Endothelial cell of umbilical vein (primary cell): ENCODE data around the gene LMAN2L. TPM values are rescaled to one million over a fixed set of nuclear protein-coding genes. Genes with fewer than 3 reads are reported as not detected.

Experiments
- BruUV-seq: library from RNA; stranded (reverse); fragments of 400-500 nt; replicated peaks from 2 replicates; lab custom pipeline; 2021; lab: Mats Ljungman, UMichigan
- CTCF ChIA-PET: fragments of 300-600, 350-600 bp; sonication (Branson Sonifier 250); formaldehyde crosslinking; loops from one replicate; lab custom pipeline; 2021; ENCODE audit warnings: antibody characterized with exemption, inconsistent platforms; lab: Charles Lee
- POLR2A ChIA-PET: fragments of 300-600, 350-600 bp; sonication (Branson Sonifier 250); formaldehyde crosslinking; loops from one replicate; lab custom pipeline; 2021; ENCODE audit warnings: antibody characterized with exemption, inconsistent platforms; lab: Charles Lee
- DNase-seq: peaks from one replicate; pipeline ENCODE4 v3.0.0-alpha.2; 2011; ENCODE audit warnings: low read depth, low spot score
- FAIRE-seq: peaks from 2 replicates; lab custom pipeline; 2011; peaks lifted over from hg19 to GRCh38; lab: Jason Lieb, UNC
- H2AFZ ChIP-seq: 2 replicates; pipeline ENCODE4 v1.6.0; 2012; ENCODE audit warnings: low read depth, low read length, control low read depth, inconsistent platforms
- H3K27ac ChIP-seq: 2 replicates; pipeline ENCODE4 v1.5.1; 2011; ENCODE audit warnings: low read depth, mild to moderate bottlenecking, control low read depth, low read length, moderate library complexity; ENCODE audit not compliant: insufficient read depth
- H3K27me3 ChIP-seq, 2 experiments: 2 replicates each; pipeline versions ENCODE4 v1.6.0 to v1.6.1; 2011; ENCODE audit warnings: low read length in 2 of 2, mixed read lengths in 1 of 2; ENCODE audit not compliant: control insufficient read depth in 2 of 2, insufficient read depth in 2 of 2
- H3K36me3 ChIP-seq, 2 experiments: 2 replicates in 1 of 2; 3 replicates in 1 of 2; pipeline ENCODE4 v1.5.1; 2011; ENCODE audit warnings: low read length in 2 of 2, mild to moderate bottlenecking in 1 of 2, moderate library complexity in 1 of 2; ENCODE audit not compliant: control insufficient read depth in 2 of 2, insufficient read depth in 2 of 2; ENCODE audit errors: extremely low read depth in 1 of 2
- H3K4me1 ChIP-seq: 3 replicates; pipeline ENCODE4 v1.5.1; 2011; ENCODE audit warnings: mild to moderate bottlenecking, low read length; ENCODE audit not compliant: control insufficient read depth, insufficient read depth; ENCODE audit errors: extremely low read depth
- H3K4me2 ChIP-seq: 2 replicates; pipeline ENCODE4 v1.6.1; 2011; ENCODE audit warnings: low read length, control low read depth, mixed read lengths; ENCODE audit not compliant: insufficient read depth
- H3K4me3 ChIP-seq, 3 experiments: fragments of 200-600 bp in 1 of 3; sonication (generic), shearing (Covaris generic) in 1 of 3; replicated peaks in 1 of 3; 2 replicates each; pipeline ENCODE4 v1.5.1; 2011 to 2016; ENCODE audit warnings: control low read depth in 3 of 3, low read length in 3 of 3, mild to moderate bottlenecking in 2 of 3, inconsistent platforms in 1 of 3, low read depth in 1 of 3, moderate library complexity in 1 of 3; ENCODE audit not compliant: insufficient read depth in 1 of 3
- H3K79me2 ChIP-seq: 2 replicates; pipeline ENCODE4 v1.6.0; 2012; ENCODE audit warnings: low read length, inconsistent platforms; ENCODE audit not compliant: control insufficient read depth, insufficient read depth
- H3K9ac ChIP-seq: replicated peaks from 2 replicates; pipeline ENCODE3; 2011; ENCODE audit warnings: low read length, control low read depth; ENCODE audit not compliant: insufficient read depth; ENCODE audit errors: extremely low read depth
- H3K9me1 ChIP-seq: replicated peaks from 3 replicates; pipeline ENCODE4 v1.6.0; 2011; ENCODE audit warnings: mild to moderate bottlenecking, low read length; ENCODE audit not compliant: control insufficient read depth, insufficient read depth; ENCODE audit errors: extremely low read depth
- H3K9me3 ChIP-seq: replicated peaks from 2 replicates; pipeline ENCODE4 v1.5.1; 2012; ENCODE audit warnings: low read length, inconsistent platforms; ENCODE audit not compliant: control insufficient read depth, insufficient read depth
- H4K20me1 ChIP-seq: replicated peaks from 2 replicates; pipeline ENCODE3; 2011; ENCODE audit warnings: mild to moderate bottlenecking, low read length; ENCODE audit not compliant: control insufficient read depth, insufficient read depth; ENCODE audit errors: extremely low read depth
- CTCF ChIP-seq, 2 donors: IDR thresholded peaks; 1 replicate in 1 of 2; 2 replicates in 1 of 2; pipeline ENCODE4 v1.5.1; 2011; ENCODE audit warnings: low read length in 2 of 2, mild to moderate bottlenecking in 2 of 2, moderate library complexity in 2 of 2, control low read depth in 1 of 2, inconsistent platforms in 1 of 2, low read depth in 1 of 2; ENCODE audit not compliant: insufficient read depth in 1 of 2; ENCODE audit errors: extremely low read depth in 1 of 2
- EZH2 ChIP-seq: IDR thresholded peaks from 2 replicates; pipeline ENCODE4 v1.6.1; 2012; ENCODE audit warnings: borderline replicate concordance, low read depth, mild to moderate bottlenecking, moderate library complexity, low read length, inconsistent platforms; ENCODE audit not compliant: severe bottlenecking
- FOS ChIP-seq: IDR thresholded peaks from 2 replicates; pipeline ENCODE4 v1.6.1; 2011; ENCODE audit warnings: mild to moderate bottlenecking, low read length, moderate library complexity, borderline replicate concordance; ENCODE audit not compliant: insufficient read depth
- GATA2 ChIP-seq: IDR thresholded peaks from 2 replicates; pipeline ENCODE4 v1.7.0; 2011; ENCODE audit warnings: low read depth, mild to moderate bottlenecking, moderate library complexity, mixed read lengths, low read length; ENCODE audit not compliant: insufficient read length, insufficient read depth
- JUN ChIP-seq: IDR thresholded peaks from 2 replicates; pipeline ENCODE4 v1.6.1; 2011; ENCODE audit warnings: borderline replicate concordance, low read depth; ENCODE audit not compliant: insufficient read length, insufficient read depth
- MAX ChIP-seq: IDR thresholded peaks from 2 replicates; pipeline ENCODE4 v1.6.1; 2011; ENCODE audit not compliant: insufficient read depth, insufficient read length
- MYC ChIP-seq: IDR thresholded peaks from one replicate; pipeline ENCODE4 v1.6.1; 2011; ENCODE audit warnings: mild to moderate bottlenecking, low read depth, low read length
- POLR2A ChIP-seq: IDR thresholded peaks from 2 replicates; pipeline ENCODE4 v1.6.1; 2012; ENCODE audit warnings: low read depth, mild to moderate bottlenecking, control low read depth, low read length
- POLR2AphosphoS5 ChIP-seq: IDR thresholded peaks from 2 replicates; pipeline ENCODE4 v1.6.1; 2012; ENCODE audit warnings: low read depth, mild to moderate bottlenecking, control low read depth, low read length, moderate library complexity; ENCODE audit not compliant: insufficient read depth
- dilution Hi-C: fragments of 300-500 bp; cut with MboI; formaldehyde crosslinking; loops from one replicate; pipeline ENCODE4 v1.15.0; 2019; ENCODE audit warnings: low sequenced_read_pairs; ENCODE audit not compliant: extremely low pct_ligation_motif_present
- intact Hi-C: fragments of 100-400 bp; cut with micrococcal nuclease; formaldehyde crosslinking; loops from one replicate; pipeline ENCODE4 v1.10.0; 2022
- polyA plus RNA-seq, 4 experiments: library from polyadenylated mRNA; depleted of rRNA in 3 of 4; stranded (reverse) in 3 of 4; unstranded in 1 of 4; fragments of >200 nt; gene quantifications; 2 replicates each; pipeline versions ENCODE4 v1.2.1 to v1.2.3, GENCODE V29; 2011 to 2012; ENCODE audit warnings: missing spikeins in 1 of 4
- total RNA-seq: library from RNA; stranded (reverse); gene quantifications from 2 replicates; pipeline ENCODE4 v1.2.3, GENCODE V29; 2021

LMAN2L gene
- total and polyA plus RNA-seq, 2 donors (not counting 3 experiments of a cell fraction or from before 2014, with no cell fraction given), result 15.4 to 20.5 TPM

- dilution Hi-C loops, result no loop called here
- Histone ChIP-seq H3K9ac (no peak overlapping the region), H3K36me3 (no peaks in the 10 kb centered on the region), H3K4me2 (no peak overlapping the region), H3K4me3 (no peak overlapping the region), H2AFZ (no peak overlapping the region), H3K9me3 (no peaks in the 10 kb centered on the region), H3K79me2 (no peaks in the 10 kb centered on the region), H3K4me1 (no peaks in the 10 kb centered on the region), H3K27ac (no peak overlapping the region), H3K27me3 (no peaks in the 10 kb centered on the region), H3K9me1 (no peaks in the 10 kb centered on the region), H4K20me1 (no peaks in the 10 kb centered on the region)
- TF ChIP-seq EZH2, result no peak
- no peak for TF ChIP-seq JUN
- no peak for TF ChIP-seq MYC
- no peak for TF ChIP-seq GATA2
- no peak for TF ChIP-seq FOS
- no peak for TF ChIP-seq POLR2A
- no peak for TF ChIP-seq POLR2AphosphoS5
- no peak for TF ChIP-seq MAX
- TF ChIP-seq CTCF (IDR thresholded peaks at IDR 0.05; ENCODE audit: extremely low read depth in 1 of 2, insufficient read depth in 1 of 2, low read depth in 1 of 2, low read length in 2 of 2), result no peak
- intact Hi-C loops, result no loop called here
- ChIA-PET CTCF (no interaction called here), POLR2A (no interaction called here)
- no peak for DNase-seq
- BruUV-seq, result no TSS peak
- FAIRE-seq, result no peak
These were observed 45.6 kb downstream of the LMAN2L start for GRCh38 chr2:96694279-96694678.
